Measurements from ENCODE around the gene PPIB.

- TF ChIP-seq GATA2 (IDR thresholded peaks at IDR 0.05; ENCODE audit: low read depth, low read length) (no peak), GATA3 (IDR thresholded peaks at IDR 0.05; ENCODE audit: low read depth, low read length) (no peak)
Observed at GRCh38 chr15:64146041-64146440, 16.8 kb downstream of the PPIB start.
